ENCODE measurements around the gene CCDC188.

The CCDC188 gene

DNA sequence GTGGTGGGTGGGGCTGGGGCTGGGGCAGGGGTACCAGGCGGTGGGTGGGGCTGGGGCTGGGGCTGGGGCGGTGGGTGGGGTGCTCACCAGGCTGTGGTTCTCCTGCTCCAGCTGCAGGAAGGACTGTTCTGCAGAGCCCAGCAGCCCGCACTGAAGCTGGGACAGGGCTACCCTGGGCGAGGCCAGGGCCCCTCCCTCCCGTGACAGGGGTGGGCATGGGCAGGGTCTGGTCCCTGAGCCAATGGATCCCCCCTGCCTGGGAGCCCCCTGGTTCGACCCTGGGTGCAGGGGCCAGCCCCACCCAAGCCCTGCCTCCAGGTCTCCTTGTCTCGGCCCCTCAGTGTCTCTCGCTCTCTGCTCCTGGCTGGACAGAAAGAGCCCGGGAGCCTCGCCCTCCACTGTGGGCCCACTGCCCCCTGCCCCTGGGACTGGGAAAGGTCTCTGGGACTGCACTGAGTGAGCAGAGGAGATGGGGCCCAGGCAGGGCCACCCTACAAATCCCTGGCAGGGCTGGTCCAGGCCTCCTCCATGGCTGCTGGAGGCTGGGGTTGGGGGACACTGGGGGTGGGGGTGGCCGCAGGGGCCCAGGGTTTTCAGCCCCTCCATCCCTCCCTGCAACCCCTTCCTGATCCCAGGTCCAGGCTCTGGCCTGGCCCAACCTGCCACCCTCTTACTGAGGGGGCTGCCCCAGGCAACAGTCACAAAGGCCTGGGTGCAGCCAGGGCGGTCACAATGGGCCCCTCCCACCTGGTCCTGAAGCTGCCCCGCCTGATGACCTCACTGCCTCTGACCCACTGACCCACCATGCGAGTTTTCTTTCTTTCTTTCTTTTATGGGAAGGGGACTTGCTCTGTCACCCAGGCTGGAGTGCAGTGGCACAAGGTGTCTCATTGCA, at the start of gene CCDC188:
CCDC188 (minus strand) TSS at position 675 of the 895 bp plus-strand sequence; CDS start at position 606, 69 bp downstream.
- no peak for DNase-seq

DNA sequence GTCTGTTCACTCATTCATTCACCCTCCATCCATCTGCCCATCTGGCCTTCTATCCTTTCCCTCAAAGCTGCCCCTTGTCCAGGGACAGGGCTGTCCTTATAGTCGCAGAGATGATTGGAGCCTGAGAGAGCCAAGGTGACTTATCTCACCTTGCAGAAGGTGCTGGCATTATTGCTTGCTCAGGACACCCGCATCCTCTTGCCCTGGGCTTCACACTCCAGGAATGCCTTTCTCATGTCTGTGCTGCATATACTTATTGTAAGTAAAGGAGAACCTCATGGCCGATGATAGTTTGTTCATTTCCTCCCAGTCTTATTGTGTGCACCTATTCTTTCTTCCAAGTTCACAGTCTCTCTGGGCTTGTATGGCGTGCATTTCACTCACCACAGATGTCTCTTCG, 49.1 kb upstream of the CCDC188 start:
- DNase-seq: no peak

DNA sequence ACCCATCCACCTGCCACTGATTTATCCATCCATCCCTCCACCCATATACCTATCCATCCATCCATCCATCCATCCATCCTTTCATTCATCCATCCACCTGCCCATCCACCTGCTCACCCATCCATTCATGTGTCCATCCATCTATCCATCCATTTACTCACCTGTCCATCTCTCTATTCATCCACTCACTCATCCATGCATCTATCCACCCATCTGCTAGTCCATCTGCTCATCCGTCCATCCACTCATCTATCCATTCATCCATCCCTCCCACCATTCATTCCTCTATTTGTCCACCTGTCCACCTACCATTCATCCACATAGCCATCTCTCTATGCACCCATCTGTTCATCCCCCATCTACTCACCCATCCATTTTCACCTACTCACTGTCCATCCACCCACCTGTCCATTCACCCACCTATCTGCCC, 48.6 kb upstream of the CCDC188 start:
- no peak for DNase-seq

DNA sequence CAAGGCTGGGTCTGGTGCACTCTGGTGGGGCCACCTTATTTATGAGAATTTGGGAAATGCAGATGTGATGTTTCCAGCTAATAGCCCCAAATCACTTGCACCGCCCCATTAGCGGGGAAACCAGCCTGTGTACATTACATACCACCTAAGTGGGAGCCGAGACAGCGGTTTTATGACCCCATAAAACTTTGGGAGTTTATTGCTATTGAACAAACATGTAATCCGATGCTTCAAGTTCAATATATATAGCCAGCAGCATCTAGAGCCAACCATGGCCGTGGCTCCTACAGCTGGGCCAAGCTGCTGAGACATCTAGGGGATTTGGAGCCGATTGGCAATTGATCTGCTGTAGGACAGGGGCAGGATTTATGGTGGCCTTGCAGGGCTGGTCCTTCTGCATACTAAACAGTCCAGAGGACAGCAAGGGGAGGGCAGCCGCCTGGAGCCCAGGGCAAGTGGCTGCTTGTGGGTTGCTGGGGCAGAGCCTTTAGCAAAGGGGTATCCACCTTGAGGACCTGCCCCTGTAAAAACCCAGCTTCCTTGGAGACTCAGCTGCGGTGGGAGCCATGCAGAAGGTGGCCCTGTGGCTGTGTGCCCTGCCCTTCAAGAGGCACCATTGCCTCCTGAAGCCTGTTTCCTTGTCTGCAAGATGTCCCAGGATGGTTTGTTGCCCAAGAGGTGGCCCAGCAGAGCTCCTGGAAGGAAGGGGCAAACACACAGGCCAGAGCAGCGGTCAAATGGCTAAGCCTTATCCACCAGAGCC, 47.9 kb upstream of the CCDC188 start:
- no peak for DNase-seq

DNA sequence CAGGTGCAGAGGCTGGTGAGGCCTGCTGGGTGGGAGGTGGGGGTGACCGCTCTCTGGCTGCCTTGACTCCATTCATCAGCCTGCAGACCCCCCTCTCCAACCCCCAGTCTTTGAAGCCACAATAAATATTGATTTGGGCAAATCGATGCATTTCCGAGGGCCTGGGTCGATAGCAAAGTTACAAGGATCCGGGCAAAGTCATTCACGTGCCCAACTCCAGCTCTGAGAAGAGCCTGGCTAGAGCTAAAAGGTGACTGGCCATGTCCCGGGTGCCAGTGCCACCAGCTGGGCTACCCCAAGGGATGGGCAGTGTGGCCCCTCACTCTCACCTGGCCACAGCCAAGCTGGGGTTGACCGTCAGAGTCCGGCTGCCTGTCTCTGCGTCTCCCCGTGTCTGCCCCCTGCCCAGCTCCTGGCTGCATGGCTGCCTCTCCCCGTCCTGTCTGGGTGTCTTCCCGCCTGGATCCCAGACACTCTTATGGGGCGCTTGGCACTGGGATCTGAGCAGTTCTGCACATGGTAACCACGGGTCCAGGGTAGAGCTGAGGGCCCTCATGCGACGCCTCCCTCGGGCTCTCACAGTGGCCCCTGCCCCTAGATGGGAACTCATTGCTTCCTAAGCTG, 46.7 kb upstream of the CCDC188 start:
- no peak for DNase-seq

DNA sequence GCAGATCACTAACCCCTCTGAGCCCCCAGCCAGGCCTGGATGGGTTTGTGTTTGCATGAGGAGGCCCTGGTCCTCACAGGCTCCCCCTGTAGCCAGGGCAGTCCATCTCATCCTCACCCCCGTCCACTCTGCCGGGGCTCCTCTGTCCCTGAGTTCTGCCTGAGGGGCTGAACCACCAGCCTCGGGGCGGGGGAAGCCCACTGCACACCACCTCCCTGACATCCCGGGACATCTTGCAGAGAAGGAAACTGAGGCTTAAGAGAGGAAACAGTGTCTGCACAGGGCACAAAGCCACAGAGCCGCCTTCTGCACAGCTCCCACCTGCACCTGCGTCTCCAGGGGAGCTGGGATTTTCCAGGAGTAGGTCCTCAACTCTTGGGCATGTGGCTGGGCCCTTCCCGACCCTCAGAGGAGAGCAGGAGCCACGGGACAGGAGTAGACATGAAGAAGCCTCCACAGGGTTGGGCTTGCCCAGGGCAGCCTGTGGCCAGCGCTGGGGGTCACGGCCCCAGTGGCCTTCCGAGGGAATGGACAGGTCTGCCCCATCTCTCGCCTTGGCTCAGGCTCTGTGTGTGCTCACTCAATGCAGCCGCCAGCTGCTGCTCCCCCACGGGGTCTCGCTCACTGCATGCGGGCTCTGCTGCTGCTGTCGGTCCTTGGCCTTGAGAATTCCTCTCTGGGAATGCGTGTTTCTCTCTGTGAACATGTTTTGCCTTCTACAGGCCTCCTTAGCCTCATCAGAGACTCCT, 45.4 kb upstream of the CCDC188 start:
- DNase-seq: no peak

DNA sequence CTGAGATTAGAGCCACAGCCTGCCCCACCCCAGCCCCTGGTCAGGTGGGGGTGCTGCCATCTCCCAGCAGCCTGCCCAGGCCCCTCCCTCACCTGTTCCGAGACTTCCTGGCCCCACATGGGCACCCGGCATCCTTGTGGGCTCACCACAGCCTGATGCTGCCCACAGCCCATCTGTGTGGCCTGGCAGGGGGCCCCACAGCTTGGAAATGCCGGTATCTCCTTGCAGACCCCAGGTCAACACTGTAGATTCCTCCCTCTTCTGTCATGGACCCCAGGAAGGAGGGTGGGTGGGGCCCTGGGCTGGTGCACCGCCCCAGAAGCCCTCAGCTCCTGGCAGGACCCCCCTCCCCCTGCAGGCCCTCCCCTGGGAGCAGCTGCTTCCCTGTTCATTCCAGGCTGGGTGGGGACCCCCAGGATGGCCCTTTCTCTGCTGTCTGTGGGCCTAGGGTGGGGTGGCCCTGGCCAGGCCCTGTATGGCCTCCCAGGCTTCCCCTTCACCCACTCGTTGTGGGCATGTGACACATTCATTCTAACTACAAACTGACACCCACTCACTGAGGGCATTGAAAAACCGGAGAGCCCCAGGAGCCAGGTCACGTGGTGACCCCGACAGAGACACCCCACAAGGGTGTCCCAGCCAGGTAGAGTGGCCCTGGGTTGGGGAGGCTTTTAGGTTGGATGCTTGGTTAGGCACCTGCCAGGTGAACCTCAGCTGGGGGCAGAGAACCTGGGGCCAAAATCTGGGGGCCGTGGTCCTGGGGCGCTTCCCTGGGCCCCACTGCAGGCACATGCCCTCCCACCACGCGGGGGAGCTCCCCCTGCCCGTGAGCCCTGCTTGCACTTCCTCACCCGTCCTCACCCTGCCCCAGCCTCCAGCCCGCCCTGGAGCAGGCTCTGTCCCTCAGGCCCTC, 44.1 kb upstream of the CCDC188 start:
- DNase-seq: no peak

DNA sequence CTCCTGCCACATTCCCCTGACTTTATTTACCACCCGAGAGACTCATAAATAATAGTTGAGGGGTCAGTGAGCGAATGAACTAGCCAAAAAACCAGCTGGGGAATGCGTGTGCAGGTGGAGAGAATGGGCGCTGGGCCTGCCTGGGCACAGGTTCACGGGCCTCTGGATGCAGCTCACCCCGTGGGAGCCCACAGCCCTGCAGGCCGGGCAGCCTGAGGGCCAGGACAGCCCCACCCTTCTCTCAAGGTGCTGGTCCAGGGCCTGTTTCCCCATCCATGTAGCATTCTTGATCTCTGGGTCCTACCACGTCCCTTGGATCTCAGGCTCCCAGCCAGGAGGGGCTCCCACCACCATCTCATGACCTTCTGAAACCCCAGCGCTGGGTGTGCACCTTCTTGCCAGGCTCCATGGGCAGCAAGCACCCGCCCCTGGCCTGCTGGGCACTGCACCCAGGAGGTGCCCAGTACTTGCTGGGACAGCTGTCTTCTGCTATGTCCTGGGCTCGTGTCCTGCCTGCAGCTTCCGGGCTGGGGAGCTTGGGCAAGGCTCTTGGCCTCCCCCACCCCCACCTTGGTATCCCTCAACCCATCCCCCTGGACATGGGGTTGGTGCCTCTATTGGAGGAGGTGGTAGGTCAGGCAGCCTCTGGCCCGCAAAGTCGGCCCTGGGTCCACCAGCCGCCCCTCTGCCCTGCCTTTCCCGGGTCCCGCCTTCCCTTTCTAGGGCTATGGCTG, 43.1 kb upstream of the CCDC188 start:
- DNase-seq: no peak

DNA sequence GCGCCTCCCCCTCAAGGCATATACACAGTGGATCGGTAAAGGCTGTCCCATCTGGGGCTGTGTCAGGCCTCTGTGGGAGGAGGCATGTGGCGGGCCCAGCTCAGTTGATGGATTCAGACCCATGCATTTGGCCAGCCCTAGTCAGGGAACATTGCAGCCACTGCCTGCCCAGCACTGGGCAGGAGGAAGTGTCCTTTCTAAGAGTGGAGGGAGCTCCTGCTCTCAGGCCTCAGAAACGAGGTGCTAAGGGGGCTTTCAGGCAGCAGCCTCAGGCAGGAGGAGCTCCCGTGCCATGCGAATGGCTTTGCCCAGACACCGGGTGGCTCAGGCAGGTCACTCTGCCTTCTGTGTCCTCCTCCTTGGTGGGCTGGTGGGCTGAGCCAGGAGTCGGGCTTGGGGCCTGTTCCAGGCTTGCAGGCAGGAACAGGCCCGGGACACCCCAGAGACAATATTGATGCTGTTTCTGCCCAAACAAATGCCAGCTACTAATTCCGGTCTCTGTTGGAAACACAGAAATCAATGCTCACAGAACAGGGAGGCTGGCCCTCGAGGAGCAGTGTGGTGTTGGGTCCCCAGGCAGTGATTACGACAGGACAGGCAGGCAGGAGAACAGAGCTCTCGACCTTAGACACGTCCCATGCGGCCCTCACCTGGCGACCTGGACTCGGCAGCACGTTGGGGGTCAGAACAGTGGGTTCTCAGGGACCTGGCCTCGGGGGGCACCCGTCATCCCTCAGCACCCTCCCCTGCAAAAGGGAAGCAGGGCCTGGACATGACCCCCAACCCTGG, 42.3 kb upstream of the CCDC188 start:
- DNase-seq: no peak

DNA sequence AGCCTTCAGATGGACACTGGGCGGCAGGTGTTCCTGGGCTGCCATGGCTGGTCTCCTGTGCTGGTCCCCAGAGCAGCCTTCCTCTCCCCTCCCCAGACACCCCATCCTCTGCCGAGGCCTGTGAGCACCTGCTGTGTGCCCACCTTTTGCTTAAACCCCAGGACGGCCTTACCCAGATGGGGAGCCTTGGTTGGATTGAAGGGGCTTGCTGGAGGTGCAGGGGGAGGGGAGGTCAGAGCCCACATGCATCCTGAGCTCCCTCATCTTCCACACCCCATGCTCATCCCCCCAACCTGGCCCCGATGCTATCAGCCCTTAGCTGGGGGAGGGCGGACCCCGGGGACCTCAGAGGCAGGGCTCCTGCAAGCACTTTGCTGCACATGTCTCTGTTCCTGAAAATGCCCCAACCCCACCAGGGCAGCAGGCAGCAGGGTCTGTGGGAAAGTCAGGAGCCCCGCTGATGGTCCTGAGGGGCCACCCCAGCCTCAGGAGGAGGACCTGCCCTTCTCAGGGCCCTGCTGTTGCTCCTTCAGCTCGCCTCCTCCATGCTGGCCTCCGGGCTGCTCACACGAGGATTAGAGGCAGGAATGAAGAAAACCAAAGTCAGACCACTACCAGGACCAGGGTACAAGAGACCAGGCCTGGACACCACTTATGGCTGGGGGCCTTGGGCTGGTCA, 41.6 kb upstream of the CCDC188 start:
- DNase-seq: no peak

DNA sequence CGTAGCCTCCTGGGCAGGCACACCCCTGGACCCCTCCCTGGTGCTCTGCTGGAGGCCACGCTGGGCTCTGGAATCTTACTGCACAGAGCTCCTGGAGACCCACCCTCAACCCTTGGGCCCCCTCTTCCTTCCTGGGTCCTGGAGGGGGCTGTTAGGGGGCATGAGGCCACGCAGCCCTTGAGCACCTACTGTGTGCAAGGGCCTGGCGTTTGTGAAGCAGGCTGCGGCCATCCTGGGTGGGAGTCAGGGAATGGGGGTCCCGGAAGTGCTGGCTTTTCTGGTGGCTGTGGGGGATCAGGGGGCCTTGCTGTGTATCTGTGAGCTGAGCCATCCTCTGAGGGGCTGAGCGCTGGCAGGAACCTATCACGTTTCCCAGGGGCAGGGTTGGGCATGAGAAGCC, 40.9 kb upstream of the CCDC188 start:
- no peak for DNase-seq

DNA sequence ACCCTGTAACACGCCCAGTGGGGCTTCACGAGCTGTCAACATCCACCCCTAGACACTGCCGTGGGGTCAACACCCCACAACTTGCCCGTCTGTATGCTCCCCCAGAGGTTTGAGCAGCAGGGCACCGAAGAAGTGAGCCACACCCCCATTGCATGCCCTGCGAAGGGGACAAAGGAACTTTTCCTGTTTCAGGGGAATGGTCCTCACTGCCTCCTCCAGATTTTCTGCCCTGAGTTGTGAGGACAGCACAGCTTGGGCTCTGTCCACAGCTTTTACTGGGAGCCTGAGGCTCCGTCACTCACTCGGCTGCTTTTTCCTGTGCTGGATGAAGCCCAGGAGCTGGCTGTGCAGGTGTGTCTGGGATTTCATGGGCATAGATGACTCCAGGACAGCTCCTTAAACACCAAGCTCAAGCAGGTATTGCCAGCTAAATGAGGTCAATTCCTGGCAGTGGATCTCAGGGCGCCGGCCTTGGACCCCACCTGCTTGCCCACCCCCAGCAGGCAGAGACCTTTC, 40.2 kb upstream of the CCDC188 start:
- no peak for DNase-seq

DNA sequence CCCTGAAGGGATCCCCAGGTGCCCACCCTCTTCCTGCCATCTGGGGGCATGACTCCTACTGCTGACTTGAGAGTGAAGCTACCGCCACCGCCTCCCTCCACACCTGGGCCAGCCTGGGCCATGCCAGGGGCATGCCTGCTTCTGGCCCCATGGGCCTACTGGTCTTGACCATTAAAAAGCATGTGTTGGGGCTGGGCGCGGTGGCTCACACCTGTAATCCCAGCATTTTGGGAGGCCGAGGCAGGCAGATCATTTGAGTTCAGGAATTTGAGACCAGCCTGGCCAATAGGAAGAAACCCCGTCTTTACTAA, 37.7 kb upstream of the CCDC188 start:
- DNase-seq: no peak

DNA sequence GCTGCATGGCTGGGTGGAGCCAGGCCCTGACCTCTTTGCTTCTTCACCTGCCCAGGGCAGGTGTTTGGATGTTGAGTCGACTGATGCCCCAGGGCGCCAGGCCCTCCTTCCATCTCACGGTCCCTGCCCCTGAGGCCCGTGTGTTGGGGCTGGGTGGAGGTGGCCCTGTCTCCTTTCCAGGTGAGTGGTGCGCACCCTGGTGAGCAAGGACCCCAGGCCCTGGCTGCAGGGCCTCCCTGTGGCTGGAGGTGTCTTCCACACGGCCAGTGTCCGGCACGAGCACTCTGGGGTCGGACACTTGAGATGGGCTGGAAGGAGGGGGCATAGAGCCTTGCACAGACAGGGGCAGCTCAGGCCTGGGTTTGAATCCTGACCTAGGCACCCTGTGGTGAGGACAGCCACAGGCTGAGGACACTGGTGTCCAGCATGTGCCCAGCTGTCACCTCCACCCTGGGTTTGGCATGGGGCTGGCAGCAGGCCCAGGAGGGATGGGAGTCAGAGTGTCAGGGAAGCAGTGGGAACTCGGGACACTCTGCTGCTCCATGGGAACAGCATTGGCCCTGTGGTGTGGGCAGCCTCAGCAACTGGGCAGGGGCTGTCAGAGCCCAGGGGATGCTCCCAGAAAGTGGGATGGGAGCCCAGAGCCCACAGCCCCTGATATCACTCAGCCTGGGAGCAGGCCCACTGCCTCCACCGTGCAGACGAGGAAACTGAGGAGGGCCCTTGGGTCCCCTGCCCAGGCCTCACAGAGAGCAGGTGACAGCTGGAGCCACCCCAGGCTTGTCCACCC, 37.1 kb upstream of the CCDC188 start:
- DNase-seq: no peak

DNA sequence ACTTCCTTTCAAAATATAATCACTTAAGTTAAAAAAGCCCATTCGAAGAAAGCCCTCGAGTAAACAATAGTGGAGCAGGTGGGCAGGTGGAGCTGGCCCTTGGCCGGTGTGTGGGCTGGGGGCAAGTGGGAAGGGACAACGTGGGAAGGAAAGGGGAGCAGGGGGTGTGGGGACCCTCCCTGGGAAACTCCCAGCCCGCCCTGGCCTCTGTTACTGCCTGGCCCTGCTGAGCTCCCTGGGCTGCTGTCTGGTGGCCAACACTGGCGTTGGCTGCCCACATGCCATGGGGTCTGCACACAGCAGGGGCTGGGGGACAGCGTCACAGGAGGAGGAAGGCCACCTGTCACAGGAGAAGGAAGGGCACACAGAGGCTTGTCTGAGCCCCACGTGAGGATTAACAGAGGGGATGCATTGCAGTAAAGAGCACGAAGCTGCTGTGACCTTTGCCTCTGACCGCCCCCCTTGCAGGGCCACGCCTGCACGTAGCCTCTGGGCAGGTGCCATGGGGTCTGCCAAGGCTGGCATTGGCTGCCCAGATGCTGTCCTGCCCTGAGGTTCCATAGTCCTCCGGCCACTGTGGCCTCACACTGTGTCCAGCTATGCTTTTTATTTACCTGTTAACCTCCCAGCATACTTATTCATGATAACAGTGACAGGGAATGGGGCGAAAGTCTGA, 36.2 kb upstream of the CCDC188 start:
- no peak for DNase-seq

DNA sequence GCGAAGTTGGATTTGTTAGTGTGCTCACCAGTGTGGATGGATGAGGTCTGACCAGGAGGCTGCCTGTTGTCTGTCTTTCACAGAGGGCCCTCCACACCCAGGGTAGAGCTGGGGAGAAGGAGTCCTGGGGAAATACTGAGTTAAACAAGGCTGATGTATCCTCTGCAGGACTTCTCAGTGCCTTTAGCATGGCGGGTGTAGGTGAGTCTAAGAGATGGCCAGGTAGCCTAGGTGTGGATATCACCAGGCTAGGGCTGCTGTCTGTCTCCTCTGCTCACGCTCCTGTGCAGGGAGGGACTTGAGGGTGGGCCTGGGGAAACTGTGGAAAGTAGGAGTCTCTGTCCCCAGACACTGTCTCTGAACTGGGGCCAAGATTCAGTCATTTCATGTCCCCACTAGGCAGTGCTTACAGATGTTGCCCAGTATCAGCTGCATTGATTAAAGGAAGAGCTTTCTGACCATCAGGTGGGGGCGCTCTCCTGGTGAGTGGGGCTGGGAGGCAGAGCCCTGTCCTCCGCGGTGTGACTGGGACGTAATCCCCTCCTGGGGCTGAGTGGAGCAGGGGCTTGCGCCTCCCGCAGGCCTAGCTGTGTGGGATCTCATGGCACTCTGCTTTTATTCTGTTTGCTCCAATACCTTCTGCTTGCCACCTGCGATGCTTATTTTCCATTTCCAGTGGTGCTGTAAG, 35.5 kb upstream of the CCDC188 start:
- DNase-seq: no peak

DNA sequence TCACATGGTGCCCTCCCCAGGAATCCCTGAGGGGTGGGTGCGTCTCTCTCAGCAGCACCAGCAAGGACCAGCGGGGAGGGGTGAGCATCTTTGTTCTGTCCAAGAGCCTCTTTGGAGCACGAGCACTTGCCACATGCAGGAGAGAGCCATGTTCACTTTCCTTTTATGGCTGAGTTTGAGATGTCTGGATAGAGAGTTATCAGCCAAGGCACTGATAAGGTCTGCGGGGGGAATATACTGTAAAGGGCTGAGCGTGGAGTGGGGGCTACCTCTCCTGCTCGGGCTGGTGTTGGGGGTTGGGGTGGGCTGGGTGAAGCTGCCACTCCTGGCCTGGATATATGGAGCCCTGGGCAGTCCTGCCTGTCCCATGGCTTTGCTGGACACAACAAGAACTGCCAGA, 34.9 kb upstream of the CCDC188 start:
- DNase-seq: no peak
